A549 (cell line): ENCODE results near the gene MFSD12. TPM values are rescaled to one million over a fixed set of nuclear protein-coding genes. Genes with fewer than 3 reads are reported as not detected.

Experiments used
- ATAC-seq, 2 experiments: fragments of 200-7000 bp in 1 of 2; fragments of >200 bp in 1 of 2; cut with Nextera tagmentation in 1 of 2; cut with Tn5 transposase in 1 of 2; 3 replicates each; pipeline versions ENCODE4 v1.8.0 to v1.9.1; 2018 to 2020; ENCODE audit warnings: mild to moderate bottlenecking in 1 of 2, moderate library complexity in 1 of 2
- CTCF ChIA-PET: fragments of 300-600 bp; sonication (Branson Sonifier 250); formaldehyde crosslinking; extraction: SDS; loops from one replicate; lab custom pipeline; 2021; ENCODE audit warnings: antibody characterized with exemption, inconsistent platforms; lab: Yijun Ruan, JAX
- POLR2A ChIA-PET: fragments of 350-600 bp; formaldehyde crosslinking; extraction: SDS; loops from one replicate; lab custom pipeline; 2021; ENCODE audit warnings: antibody characterized with exemption, inconsistent platforms; lab: Yijun Ruan, JAX
- DNase-seq, 2 experiments: peaks; one replicate each; pipeline versions ENCODE4 v3.0.0 to v3.0.0-alpha.2; 2011 to 2016; ENCODE audit warnings: low read depth in 1 of 2, low spot score in 1 of 2
- FAIRE-seq: peaks from 2 replicates; lab custom pipeline; 2011; peaks lifted over from hg19 to GRCh38; lab: Jason Lieb, UNC
- H3K27ac ChIP-seq, 2 experiments: fragments of >200 bp; sonication (Bioruptor Twin); formaldehyde crosslinking; 3 replicates each; pipeline ENCODE4 v1.5.1; 2016 to 2017
- H3K4me1 ChIP-seq: fragments of >200 bp; sonication (Bioruptor Twin); formaldehyde crosslinking; 3 replicates; pipeline ENCODE4 v1.6.1; 2016
- H3K4me2 ChIP-seq: fragments of >200 bp; sonication (Bioruptor Twin); formaldehyde crosslinking; 3 replicates; pipeline ENCODE4 v1.6.1; 2016
- H3K4me3 ChIP-seq: fragments of >200 bp; sonication (Bioruptor Twin); formaldehyde crosslinking; 3 replicates; pipeline ENCODE4 v1.5.1; 2016
- H3K9me3 ChIP-seq: fragments of >200 bp; sonication (Bioruptor Twin); formaldehyde crosslinking; 3 replicates; pipeline ENCODE4 v1.6.1; 2016
- ATOH8 ChIP-seq: fragments of 250-450 bp; sonication (Bioruptor Pico); IDR thresholded peaks from 2 replicates; pipeline ENCODE4 v1.5.0; 2020; ENCODE audit warnings: low read depth, mild to moderate bottlenecking, moderate library complexity
- CHD4 ChIP-seq: fragments of 200-600 bp; sonication (generic); IDR thresholded peaks from 2 replicates; pipeline ENCODE4 v1.6.1; 2016; ENCODE audit warnings: antibody characterized with exemption, mild to moderate bottlenecking, borderline replicate concordance
- EHF ChIP-seq: fragments of 250-450 bp; sonication (Bioruptor Pico); IDR thresholded peaks from 2 replicates; pipeline ENCODE4 v1.5.0; 2020; ENCODE audit warnings: mild to moderate bottlenecking
- EHMT2 ChIP-seq: fragments of 200-600 bp; sonication (generic); IDR thresholded peaks from 2 replicates; pipeline ENCODE4 v1.6.1; 2016; ENCODE audit warnings: antibody characterized with exemption, low read depth, mild to moderate bottlenecking, moderate library complexity
- ELK1 ChIP-seq: fragments of 150-350 bp; IDR thresholded peaks from 2 replicates; pipeline ENCODE4 v1.6.1; 2014; ENCODE audit warnings: low read depth, mild to moderate bottlenecking, low read length
- FOSB ChIP-seq: fragments of 250-450 bp; sonication (Bioruptor Pico); IDR thresholded peaks from 2 replicates; pipeline ENCODE4 v1.5.0; 2020; ENCODE audit warnings: mild to moderate bottlenecking, moderate library complexity
- FOXS1 ChIP-seq: fragments of 250-450 bp; sonication (Bioruptor Pico); IDR thresholded peaks from 2 replicates; pipeline ENCODE4 v1.5.0; 2020; ENCODE audit warnings: mild to moderate bottlenecking, moderate library complexity
- GATA3 ChIP-seq: IDR thresholded peaks from 2 replicates; pipeline ENCODE4 v1.6.1; 2012; ENCODE audit warnings: borderline replicate concordance
- HDAC2 ChIP-seq: fragments of 200-600 bp; sonication (generic); IDR thresholded peaks from 2 replicates; pipeline ENCODE4 v1.6.1; 2016
- HEYL ChIP-seq: fragments of 250-450 bp; sonication (Bioruptor Pico); IDR thresholded peaks from 2 replicates; pipeline ENCODE4 v1.8.0; 2021; ENCODE audit warnings: mild to moderate bottlenecking, moderate library complexity
- HOXA7 ChIP-seq: fragments of 250-450 bp; sonication (Bioruptor Pico); IDR thresholded peaks from 2 replicates; pipeline ENCODE4 v1.5.0; 2020; ENCODE audit warnings: mild to moderate bottlenecking, moderate library complexity
- HOXB5 ChIP-seq: fragments of 250-450 bp; sonication (Bioruptor Pico); IDR thresholded peaks from 2 replicates; pipeline ENCODE4 v1.5.0; 2020; ENCODE audit warnings: mild to moderate bottlenecking, moderate library complexity
- JUNB ChIP-seq: fragments of >200 bp; sonication (Bioruptor Twin); formaldehyde crosslinking; IDR thresholded peaks from 2 replicates; pipeline ENCODE4 v1.6.1; 2016
- KDM1A ChIP-seq: fragments of 200-600 bp; sonication (generic); IDR thresholded peaks from 2 replicates; pipeline ENCODE4 v1.6.1; 2016; ENCODE audit warnings: low read depth, mild to moderate bottlenecking
- KDM5A ChIP-seq: fragments of 200-600 bp; sonication (generic); IDR thresholded peaks from 2 replicates; pipeline ENCODE4 v1.6.1; 2016; ENCODE audit warnings: antibody characterized with exemption, mild to moderate bottlenecking
- MYC ChIP-seq: IDR thresholded peaks from 2 replicates; pipeline ENCODE4 v1.6.1; 2012; ENCODE audit warnings: mild to moderate bottlenecking, inconsistent platforms, low read length, improper control_type of control experiment, borderline replicate concordance
- NPAS2 ChIP-seq: fragments of 250-450 bp; sonication (Bioruptor Pico); IDR thresholded peaks from 2 replicates; pipeline ENCODE4 v1.8.0; 2022; ENCODE audit warnings: mild to moderate bottlenecking, moderate library complexity, borderline replicate concordance
- PBX3 ChIP-seq: IDR thresholded peaks from 2 replicates; pipeline ENCODE4 v1.6.1; 2012
- PHF8 ChIP-seq: fragments of 200-600 bp; sonication (generic); IDR thresholded peaks from 2 replicates; pipeline ENCODE4 v1.6.1; 2016; ENCODE audit warnings: low read depth, mild to moderate bottlenecking, antibody characterized with exemption, moderate library complexity, borderline replicate concordance
- POLR2A ChIP-seq: IDR thresholded peaks from 2 replicates; pipeline ENCODE4 v1.6.1; 2012; ENCODE audit warnings: mild to moderate bottlenecking, low read length
- RNF2 ChIP-seq: fragments of 200-600 bp; sonication (generic); IDR thresholded peaks from 2 replicates; pipeline ENCODE4 v1.6.1; 2016; ENCODE audit warnings: low read depth, mild to moderate bottlenecking, antibody characterized with exemption, moderate library complexity, borderline replicate concordance
- TFCP2L1 ChIP-seq: fragments of 250-450 bp; sonication (Bioruptor Pico); IDR thresholded peaks from 2 replicates; pipeline ENCODE4 v1.5.0; 2021; ENCODE audit warnings: mild to moderate bottlenecking
- USF2 ChIP-seq: fragments of 450-650 bp; IDR thresholded peaks from 2 replicates; pipeline ENCODE4 v1.6.1; 2014; ENCODE audit warnings: antibody characterized with exemption
- ZFP36 ChIP-seq: fragments of 450-650 bp; IDR thresholded peaks from 2 replicates; pipeline ENCODE4 v1.6.1; 2014; ENCODE audit warnings: borderline replicate concordance; ENCODE audit not compliant: partially characterized antibody
- WGBS: methylation state at CpG from one replicate; pipeline ENCODE4 v1.1.6; 2017; ENCODE audit errors: missing lambda C conversion rate; 5-methylcytosine and 5-hydroxymethylcytosine counted together
- polyA plus RNA-seq, 4 experiments: library from polyadenylated mRNA; depleted of rRNA in 3 of 4; stranded (reverse); fragments of >200 nt; fragmentation: RNase III in 1 of 4; extraction: RNeasy Plus Mini Kit Qiagen cat#74134 plus additional on column Dnase treatment in 1 of 4; gene quantifications; 2 replicates in 3 of 4; 3 replicates in 1 of 4; pipeline ENCODE4 v1.2.3, GENCODE V29; 2011 to 2017

The MFSD12 gene
- polyA plus RNA-seq, 2 of the 4 experiments (the other 2 are of a cell fraction), result 52.5 to 115 TPM

GRCh38 chr19:3511506-3512251, 45.7 kb downstream of the MFSD12 start:
- no peak for DNase-seq
- ChIA-PET CTCF (interaction anchor here (0.7 to 1.9 kb wide), 2 partner anchors 8 to 34 kb away, joined by 3 to 10 read pairs; no protein-coding TSS in a partner anchor), POLR2A (no interaction called here)
- ATAC-seq, result no peak
- Histone ChIP-seq H3K4me1 (peaks cover 24% of the 10 kb centered on the region), H3K27ac (no peak overlapping the region), H3K9me3 (no peaks in the 10 kb centered on the region), H3K4me2 (no peak overlapping the region), H3K4me3 (no peak overlapping the region)
- WGBS, result 90% methylated on average over 22 of the region's 26 CpGs
- TF ChIP-seq NPAS2, result no peak
- no peak for TF ChIP-seq EHMT2
- FAIRE-seq, result no peak

GRCh38 chr19:3510727-3511126, 46.7 kb downstream of the MFSD12 start:
- TF ChIP-seq ZFP36, result no peak
- no peak for TF ChIP-seq ATOH8 (CRISPR knock-in tag)
- no peak for TF ChIP-seq HDAC2
- no peak for TF ChIP-seq HOXA7 (CRISPR knock-in tag)
- TF ChIP-seq HOXB5, result no peak
- TF ChIP-seq TFCP2L1 (CRISPR knock-in tag), result no peak
- TF ChIP-seq HEYL (CRISPR knock-in tag), result no peak
- no peak for TF ChIP-seq USF2
- no peak for TF ChIP-seq RNF2
- TF ChIP-seq PBX3, result no peak
- no peak for TF ChIP-seq FOSB
- no peak for TF ChIP-seq POLR2A
- TF ChIP-seq KDM1A, result no peak
- no peak for TF ChIP-seq JUNB
- FAIRE-seq, result no peak

GRCh38 chr19:3509566-3509989, 47.8 kb downstream of the MFSD12 start:
- H3K27ac ChIP-seq, result peak overlapping the region in 1 of 2 experiments; percentile 45; a peak in 1 of 6 replicates
- no peak overlapping the region for H3K4me3 ChIP-seq
- no peak for TF ChIP-seq EHF
- no peak for TF ChIP-seq KDM1A
- TF ChIP-seq PHF8, result no peak
- no peak for TF ChIP-seq NPAS2
- no peak for TF ChIP-seq ELK1
- TF ChIP-seq KDM5A, result no peak
- no peak for TF ChIP-seq CHD4
- no peak for TF ChIP-seq RNF2
- no peak for TF ChIP-seq GATA3
- no peak for TF ChIP-seq FOXS1 (CRISPR knock-in tag)
- no peak for TF ChIP-seq MYC
- TF ChIP-seq, all 56 proteins: peak for 0
- Histone ChIP-seq H3K4me1 (peaks cover 28% of the 10 kb centered on the region), H3K9me3 (no peaks in the 10 kb centered on the region), H3K4me2 (0 out of 3 replicates have a peak overlapping the region, but pooled peaks have one; percentile 19)
- ChIA-PET CTCF (no interaction called here), POLR2A (no interaction called here)
- no peak for DNase-seq
- WGBS, result 72% methylated on average over 10 of the region's 15 CpGs
- ATAC-seq, result no peak
- FAIRE-seq, result no peak

More at GRCh38 chr19:3510727-3511126, 46.7 kb downstream of the MFSD12 start:
- DNase-seq, result no peak
- no peak for ATAC-seq
- H3K4me2 ChIP-seq, result no peak overlapping the region
- H3K9me3 ChIP-seq, result no peaks in the 10 kb centered on the region
- ChIA-PET CTCF (interaction anchor here (0.6 kb wide), 1 partner anchor 42 kb away, joined by 3 read pairs; no protein-coding TSS in a partner anchor), POLR2A (no interaction called here)
- H3K27ac ChIP-seq, result no peak overlapping the region
- H3K4me1 ChIP-seq, result peaks cover 21% of the 10 kb centered on the region
- no peak overlapping the region for H3K4me3 ChIP-seq
- 94% methylated on average over 12 of the region's 22 CpGs for WGBS
